Frontal cortex (tissue), 4 donors: Measurements from ENCODE around the gene AFF3. TPM values are rescaled to one million over a fixed set of nuclear protein-coding genes. Genes with fewer than 3 reads are reported as not detected.

Source experiments
- DNase-seq, 2 donors: peaks; one replicate each; pipeline ENCODE4 v3.0.0; 2012; ENCODE audit warnings: low spot score in 2 of 2
- FAIRE-seq: peaks from 2 replicates; lab custom pipeline; 2012; peaks lifted over from hg19 to GRCh38; lab: Jason Lieb, UNC
- total RNA-seq: library from RNA; depleted of rRNA; stranded (reverse); fragments of >200 nt; gene quantifications from one replicate; pipeline ENCODE4 v1.2.3, GENCODE V29; 2014
- donor health status: control.
- donor health status: control.
- donor health status: control.

AFF3 gene
- total RNA-seq, 1 donor from 2014 or later = 56.7 TPM

DNA sequence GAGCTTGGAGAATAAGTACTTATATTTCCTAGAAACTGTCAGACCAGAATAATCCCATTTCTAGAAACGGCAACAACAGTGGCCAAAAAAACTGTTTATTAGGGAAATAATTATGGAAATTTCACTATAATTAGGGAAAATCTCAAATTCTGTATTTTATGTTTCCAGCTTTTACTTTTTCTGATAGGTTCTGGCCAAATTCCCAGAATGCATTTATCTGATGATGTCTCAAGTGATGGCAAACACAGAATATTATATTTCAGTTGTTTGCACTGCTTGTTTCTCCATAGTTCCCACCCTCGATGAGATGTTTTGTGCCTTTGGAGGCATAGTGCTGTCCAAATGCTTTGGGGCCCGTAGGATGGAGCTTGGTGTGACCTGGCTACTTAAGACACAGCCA lies 66.9 kb downstream of the AFF3 start:
- DNase-seq (no peak), FAIRE-seq (no peak)

DNA sequence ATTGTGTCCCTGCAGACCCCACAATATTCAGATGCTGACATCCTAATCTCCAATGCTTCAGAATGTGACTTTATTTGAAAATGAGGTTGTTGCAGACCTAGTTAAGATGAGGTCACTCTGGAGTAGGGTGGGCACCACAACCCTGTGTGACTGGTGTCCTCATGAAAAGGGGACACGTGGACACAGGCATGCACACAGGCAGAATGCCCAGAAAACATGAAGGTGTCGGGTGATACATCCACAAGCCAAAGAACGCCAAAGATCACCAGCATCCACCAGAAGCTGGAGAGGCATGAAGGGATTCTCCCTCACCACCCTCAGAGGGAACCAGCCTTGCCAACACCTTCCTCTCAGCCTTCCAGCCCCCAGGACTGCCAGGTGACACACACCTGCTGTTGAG lies 69.3 kb downstream of the AFF3 start:
- DNase-seq (no peak), FAIRE-seq (no peak)

DNA sequence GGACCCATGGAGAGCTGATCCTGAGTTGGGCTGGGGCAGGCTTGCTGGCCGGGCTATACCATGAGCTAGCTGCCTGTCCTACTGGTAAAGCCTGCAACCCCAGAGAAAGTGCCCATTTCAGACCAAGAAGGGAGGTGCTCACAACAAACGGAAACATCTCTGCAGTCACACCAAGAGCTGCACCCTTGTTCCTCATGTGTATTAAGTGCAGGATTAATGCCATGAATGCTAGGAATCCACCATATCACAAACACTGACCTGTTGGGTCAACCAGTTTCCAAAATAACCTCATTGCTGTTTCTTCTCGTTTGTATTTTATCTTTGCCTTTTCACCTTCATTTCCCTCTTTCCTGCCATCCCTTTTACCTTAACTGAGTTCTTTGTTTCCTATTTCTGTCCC lies 69.9 kb downstream of the AFF3 start:
- FAIRE-seq (no peak), DNase-seq (no peak)

DNA sequence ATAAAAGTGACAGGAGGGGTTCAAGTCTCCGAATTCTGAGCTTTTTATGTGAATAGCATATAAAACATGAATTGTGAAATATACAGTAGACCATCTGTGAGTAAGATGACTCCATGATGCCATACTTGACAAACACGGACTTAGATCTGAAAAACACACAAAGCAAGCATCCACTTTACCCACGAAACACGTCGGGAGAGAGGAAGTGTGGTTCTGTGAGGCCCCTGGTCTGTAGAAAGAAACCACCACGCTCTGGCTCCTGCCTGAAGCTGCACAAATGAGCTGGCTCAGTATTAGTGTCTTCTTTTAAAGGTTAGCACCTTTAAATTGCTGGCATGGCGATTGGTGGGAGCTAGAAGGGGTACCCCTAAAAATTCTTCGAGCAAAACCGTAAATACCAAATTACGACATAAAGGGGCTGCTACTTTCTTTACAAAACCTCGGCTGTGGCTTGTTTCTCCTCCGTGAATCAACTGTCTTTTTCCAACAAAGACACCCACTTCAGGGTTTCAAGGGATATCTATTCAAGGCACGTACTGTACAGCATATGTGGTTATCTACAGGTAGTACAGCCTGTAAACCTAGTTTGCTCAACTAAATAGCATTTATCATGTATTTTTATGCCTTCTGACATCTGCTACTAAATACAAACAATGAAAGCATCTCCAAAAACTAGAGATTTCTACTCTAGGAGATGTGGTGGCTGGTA lies 70.9 kb downstream of the AFF3 start:
- FAIRE-seq (no peak), DNase-seq (no peak)

DNA sequence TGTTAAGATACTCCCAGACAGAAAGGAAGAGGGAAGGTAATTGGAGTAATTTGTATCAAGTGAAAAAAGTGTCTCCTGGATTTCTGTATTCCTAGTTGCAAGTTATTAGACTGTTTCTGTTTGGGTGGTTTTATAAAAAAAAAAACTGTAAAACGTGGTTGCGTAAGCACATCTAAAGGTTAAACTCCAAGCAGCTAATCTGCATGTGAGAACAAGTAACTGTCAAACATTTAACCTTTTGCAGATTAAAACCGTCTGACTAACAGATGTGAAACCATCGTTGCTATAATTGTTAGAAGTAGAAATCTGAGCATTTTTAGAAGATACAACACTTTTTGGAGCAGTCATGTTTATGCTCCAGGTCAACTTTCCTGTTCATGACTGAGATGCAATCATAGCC lies 72.3 kb downstream of the AFF3 start:
- no peak for FAIRE-seq

DNA sequence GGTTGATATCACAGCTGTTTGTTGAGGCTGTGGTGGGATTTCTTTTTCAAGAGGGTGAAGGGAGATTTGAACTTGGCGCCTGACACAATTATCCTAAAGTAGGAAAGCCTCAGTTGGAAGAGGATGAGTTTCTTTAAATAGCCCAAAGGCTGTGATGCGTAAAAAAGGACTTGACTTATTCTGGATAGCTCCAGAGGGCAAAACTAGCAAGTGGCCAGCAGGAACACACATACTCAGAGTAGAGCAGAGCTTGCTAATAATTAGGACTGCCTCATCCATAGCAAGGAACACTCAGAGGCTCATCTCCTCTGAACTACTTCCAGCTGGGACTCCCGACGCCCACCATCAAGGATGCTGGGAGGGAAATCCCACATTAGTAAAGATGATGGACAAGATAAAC lies 74.0 kb downstream of the AFF3 start:
- no peak for FAIRE-seq

More for the DNA sequence above, 72.3 kb downstream of the AFF3 start:
- no peak for DNase-seq

DNA sequence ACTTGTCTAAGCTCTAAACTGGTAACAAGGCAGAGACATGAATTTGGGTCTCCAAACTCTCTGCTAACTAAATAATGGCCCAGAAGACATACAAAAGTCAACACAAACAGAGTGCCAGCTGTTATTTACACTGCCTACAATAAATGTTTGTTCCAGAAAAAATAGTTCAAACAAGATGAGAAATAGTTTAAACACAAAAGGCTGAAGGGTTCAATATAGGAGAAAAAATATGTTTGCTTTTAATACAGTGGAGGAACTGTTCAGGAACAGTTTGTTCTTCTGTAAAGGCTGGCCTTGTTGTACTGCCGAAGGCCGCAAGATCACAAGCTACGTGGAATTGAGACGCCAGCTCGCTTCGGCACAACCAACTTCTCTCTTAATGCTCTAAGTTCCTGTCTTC lies 74.6 kb downstream of the AFF3 start:
- FAIRE-seq = no peak
- no peak for DNase-seq

More for the DNA sequence above, 74.0 kb downstream of the AFF3 start:
- DNase-seq = no peak

DNA sequence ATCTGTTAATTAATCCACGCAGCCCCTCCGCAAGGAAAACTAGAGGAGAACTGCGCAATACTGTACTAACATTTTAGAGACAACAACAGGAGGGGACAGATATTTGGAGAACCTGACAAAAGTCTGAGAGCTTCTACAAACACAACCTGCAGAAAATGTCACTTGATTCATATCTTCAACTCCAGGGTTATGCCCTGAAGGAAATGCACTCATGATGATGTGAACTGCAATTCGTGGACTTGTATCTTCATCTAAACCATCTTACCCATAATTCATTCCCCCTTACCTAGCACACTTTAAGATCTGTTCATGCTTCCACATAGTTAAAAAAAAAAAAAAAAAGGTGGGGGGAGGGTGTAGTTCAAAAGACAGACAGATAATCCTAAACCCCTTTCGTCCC lies 75.5 kb downstream of the AFF3 start:
- no peak for FAIRE-seq
- DNase-seq = no peak

DNA sequence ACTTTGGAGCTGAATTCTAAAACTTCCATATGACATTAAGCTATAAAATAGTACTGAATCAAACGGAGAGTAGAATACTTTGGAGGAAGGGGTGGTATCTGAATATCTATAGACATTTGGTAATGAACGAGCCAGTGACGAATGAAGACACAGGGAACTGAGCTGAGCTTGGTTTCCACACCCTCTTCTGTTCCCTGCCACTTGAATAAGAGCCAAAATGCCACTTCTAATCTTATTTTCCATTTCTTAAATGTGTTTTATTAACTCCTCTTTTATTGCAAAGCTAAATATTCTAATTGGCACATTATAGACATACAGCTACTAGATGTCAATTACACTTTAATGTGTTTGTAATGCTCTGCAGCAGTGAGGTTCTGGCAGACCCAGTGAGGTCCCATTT lies 76.1 kb downstream of the AFF3 start:
- FAIRE-seq (no peak), DNase-seq (no peak)

DNA sequence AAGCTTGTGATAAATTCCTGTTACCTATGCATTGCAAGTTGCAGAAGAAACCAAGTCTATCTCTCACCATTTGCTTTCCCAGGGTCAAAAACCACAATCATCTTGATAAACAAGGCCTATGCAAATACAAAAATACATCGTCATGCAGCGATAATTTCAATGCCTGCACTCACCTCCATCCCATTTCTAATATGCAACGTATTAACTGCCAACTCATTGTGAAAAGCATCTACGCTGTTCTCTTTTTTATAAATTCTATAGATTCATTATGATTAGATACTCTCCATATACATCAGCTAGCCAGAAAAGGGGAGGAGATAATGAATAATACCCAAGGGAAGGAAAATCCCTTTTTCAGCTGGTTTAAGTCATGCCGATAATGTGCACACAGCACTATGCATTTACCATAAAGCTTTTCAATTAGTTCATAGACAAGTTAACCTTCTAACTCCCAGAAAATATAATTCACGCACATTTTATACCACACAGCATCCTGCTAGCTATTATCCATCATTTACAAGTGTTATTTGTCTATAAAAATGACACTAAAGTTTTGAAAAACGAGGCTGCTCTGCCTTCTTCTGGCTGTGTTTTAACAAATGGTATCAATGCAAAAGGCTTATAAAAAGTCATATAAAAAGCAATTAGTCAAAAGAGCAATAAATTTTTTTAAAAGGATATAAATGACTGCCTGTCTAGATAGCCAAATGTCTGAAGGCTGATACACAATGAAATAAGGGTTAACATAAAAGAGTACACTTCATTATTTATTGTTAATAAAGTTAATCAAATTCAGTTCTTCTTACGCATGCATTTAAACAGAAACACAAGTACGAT lies 77.6 kb downstream of the AFF3 start:
- DNase-seq (no peak), FAIRE-seq (no peak)

DNA sequence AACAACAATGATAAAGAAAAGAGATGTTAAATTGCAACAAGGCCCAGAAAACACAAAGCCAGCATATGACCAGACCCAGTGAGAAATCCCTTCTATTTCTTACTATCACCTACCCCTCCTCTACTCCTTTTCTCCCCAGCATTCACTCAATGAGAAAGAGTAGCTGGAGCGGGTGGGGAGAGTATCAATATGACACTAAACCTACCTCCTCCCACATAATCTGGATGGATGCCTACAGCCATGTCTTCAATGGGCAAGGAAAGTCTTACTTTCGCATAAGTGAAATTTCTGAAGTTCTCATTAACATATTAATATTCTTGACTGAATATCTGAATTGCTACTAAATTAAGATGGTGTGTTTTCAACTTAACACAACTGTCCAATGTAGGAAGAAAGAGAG lies 78.2 kb downstream of the AFF3 start:
- FAIRE-seq (no peak), DNase-seq (no peak)

DNA sequence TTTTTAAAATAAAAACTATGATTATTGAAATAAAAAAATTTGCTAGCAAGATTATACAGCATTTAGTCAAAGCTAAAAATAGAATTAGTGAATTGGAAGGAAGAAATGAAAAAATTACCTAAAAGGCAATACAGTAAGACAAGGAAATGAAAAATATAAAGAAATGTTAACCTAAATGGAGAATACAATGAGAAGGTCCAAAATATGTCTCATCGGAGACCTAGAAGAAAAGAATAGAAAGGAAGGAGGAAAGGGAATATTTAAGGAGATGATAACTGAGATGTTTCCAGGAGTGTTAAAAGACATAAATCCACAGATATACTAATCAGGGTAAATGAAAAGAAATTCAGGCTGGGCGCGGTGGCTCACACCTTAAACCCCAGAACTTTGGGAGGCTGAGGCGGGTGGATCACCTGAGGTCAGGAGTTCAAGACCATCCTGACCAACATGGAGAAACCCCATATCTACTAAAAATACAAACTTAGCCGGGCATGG lies 78.9 kb downstream of the AFF3 start:
- no peak for FAIRE-seq
- no peak for DNase-seq

DNA sequence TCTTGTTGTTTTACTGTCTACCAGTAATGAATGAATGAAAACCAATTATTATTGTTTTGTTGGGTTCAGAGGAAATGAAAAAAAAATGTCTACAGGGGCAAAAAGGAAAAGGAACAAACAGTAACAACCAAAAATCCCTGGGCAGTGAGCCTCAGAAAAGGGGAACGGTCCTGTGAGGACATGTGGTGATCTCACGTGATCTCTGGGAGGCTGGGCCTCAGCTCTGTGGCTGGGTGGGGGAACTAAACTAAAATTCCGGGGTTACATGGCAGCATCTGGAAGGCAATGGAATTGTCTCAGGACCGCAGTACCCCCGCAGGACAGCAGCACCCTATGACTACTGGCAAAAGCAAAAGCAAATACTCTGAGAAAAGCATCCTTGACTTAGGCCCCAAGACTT lies 80.1 kb downstream of the AFF3 start:
- no peak for FAIRE-seq
- no peak for DNase-seq

DNA sequence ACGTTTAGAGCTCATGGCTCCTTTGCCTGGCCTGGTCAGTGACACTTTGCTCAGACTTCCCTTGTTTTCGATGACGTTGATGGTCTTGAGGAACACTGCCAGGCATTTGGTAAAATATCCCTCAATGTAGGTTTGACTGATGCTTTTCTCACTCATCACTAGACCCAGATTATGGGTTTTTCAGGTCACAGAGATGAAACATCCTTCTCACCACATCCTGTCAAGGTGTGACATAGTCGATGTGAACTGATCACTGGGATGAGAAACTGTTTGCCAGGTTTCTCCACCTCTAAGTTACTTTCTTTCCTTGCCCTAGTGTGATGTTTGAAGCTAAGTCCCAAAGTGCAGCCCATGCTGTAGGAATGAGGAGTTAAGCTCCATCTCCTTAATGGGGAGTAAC lies 81.5 kb downstream of the AFF3 start:
- DNase-seq (no peak), FAIRE-seq (no peak)

DNA sequence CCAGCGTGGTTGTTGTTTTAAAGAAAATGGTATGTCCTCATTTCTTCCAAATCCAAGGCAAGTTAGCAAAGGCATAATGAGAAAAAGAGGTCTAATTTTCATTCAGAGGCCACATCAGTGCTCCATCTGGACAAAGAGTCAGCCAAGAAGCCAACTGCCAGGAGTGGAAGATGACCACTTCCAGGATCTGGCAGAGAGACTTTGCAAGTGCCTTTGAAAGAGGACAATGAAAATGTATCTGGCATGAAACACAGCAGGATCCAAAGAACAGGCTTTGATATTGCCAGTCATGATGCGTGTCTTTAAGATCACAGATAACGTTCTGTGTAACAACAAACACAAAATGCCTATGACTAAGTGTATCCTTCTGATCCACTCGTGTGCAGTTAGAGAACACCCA lies 82.8 kb downstream of the AFF3 start:
- FAIRE-seq = no peak
- DNase-seq = no peak

DNA sequence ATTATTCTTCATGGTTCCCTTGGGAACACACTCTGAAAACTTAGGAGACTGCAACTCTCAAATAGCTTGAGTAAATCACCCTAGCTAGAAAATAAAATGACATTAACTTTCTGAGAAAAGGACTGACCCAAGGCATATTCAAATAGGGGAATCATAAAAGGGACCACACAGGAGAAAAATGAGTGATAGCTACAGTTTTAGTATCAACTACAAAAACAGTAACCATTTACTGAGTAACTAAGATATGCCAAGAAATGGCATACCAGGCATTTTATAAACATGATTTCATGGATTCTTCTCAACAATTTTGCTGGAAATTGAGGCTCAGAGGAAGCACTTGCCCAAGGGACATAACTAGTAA lies 84.5 kb downstream of the AFF3 start:
- DNase-seq (no peak), FAIRE-seq (no peak)

DNA sequence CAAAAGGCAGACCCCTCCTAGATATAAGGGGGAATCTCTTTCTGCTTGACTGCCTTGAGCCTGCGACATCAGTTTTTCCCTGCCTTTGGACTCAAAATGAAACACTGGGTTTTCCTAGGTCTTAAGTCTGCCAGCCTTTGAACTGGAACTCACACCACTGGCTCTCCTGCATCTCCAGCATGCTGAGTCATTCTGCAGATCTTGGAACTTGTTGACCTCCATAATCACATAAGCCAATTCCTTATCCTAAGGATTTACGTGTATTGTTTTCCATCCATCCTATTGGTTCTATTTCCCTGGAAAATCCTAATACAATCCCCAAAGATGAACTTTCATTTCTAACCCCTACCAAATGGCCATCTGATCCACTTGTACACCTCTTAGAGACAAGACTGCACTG lies 88.0 kb downstream of the AFF3 start:
- DNase-seq (no peak), FAIRE-seq (no peak)

DNA sequence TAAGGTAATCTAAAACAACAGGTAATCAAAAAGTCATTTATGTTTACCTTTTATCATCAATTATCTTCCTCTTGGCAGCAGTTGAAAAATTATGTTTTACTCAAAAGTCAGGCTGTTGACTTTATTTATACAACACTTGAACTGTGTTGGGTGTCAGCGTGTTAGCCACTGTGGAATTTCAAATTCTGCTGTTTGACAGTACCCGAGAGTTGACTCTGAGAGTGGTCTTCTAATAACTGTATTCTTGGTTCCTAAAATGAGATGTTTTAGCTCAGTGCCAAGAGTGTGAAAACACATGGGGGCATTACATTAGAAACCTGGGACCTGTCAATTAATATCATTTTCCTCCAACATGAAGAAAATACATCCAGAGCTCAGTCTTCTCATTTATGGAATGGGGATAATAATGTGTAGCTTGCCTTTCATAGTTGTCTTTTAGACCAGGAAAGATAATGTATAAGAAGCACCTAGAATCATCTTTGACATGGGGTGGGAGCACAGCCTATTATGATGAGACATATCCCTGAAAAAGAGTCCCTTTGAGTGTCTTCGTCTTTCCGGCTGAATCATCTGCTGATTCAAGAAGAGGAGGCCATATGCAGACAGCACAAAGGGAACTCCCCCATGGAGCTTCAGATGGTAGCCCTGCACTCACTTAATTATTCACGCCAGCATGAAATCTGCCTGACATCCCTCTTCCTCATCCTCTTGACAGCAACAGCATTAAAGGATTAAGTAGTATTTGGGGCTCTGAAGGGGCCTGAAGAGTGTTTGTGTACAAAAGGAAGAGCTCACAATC lies 89.1 kb downstream of the AFF3 start:
- FAIRE-seq (no peak), DNase-seq (no peak)

DNA sequence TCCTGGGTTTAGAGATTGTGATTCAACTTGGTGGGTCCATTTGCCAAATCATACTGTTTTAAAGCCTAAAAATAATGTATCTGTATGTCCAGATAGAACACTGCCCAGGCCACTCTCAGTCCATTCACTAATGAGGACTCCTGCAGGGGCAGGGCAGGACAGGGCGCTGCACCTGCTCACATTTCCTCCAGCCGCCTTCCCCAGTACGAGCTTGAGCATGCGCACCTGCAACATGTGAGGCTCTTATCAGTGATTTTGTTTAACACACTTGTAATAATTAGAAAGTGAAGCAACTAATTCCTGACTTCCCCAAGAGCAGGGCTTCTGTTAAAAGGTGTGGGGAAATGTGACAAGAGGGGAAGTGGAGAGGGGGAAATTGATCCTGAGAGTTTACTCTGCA lies 89.7 kb downstream of the AFF3 start:
- no peak for FAIRE-seq

DNA sequence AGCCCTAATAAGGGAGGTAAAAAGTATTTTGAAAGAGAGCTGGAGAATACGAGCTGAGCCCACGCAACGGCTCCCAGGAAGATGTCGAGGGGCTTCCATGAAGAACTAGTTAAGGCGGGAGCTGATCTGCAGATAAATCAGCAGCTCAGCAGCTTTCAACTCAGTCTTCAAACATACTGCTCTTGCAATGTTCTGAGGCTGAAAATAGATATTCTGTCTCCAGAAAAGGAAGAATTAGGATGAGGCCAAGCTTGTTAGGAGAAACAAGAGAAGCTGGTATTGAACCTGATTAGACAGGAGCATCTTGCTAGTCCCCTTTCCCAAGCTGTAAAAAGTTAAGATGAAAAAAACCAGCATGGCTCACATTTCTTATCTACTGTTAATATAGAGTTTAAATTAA lies 91.1 kb downstream of the AFF3 start:
- DNase-seq = no peak
- no peak for FAIRE-seq

More for the DNA sequence above, 89.7 kb downstream of the AFF3 start:
- no peak for DNase-seq

DNA sequence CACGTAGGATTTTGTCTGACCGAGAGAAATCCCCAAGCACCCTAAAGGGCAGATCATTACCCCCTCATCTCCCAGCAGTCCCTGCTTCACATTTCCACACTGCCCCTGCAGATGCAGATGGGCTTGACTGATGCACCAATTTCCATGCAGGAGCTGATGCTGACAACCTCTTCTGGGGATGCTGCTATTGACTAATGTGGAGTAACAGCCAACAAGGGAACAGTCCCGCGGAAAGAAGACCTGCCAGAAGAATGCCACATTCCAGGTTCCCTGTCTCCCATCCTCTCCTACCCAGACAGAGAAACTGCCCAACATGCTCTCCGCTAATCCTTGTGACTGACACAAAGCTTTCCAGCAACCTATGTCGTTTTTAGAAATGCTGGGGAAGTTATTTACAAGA lies 91.7 kb downstream of the AFF3 start:
- DNase-seq = no peak

More for the DNA sequence above, 91.7 kb downstream of the AFF3 start:
- FAIRE-seq = no peak
